GM03348 (cell line): ENCODE results near the gene WFS1.
A peak's percentile ranks its signal among the peaks of the same experiment; 100 is the strongest.

Experiments
- DNase-seq: peaks from one replicate; pipeline ENCODE4 v3.0.0; 2012; ENCODE audit warnings: low spot score

The WFS1 gene

GRCh38 chr4:6269616-6270511, at the start of gene WFS1:
TSS of gene WFS1 (plus strand) at chr4:6269850. CDS start at chr4:6277456, 7,606 bp downstream.
- peak; percentile 100 for DNase-seq

GRCh38 chr4:6221301-6221850, 48.3 kb upstream of the WFS1 start:
- DNase-seq: no peak

GRCh38 chr4:6221851-6222760, 47.5 kb upstream of the WFS1 start:
- peak; percentile 62 for DNase-seq

- no peak for DNase-seq
Measured at GRCh38 chr4:6222761-6223292, 46.8 kb upstream of the WFS1 start.

GRCh38 chr4:6224735-6225134, 44.9 kb upstream of the WFS1 start:
- no peak for DNase-seq

- DNase-seq: peak; percentile 46
Measured at GRCh38 chr4:6225469-6225868, 44.2 kb upstream of the WFS1 start.

- no peak for DNase-seq
Measured at GRCh38 chr4:6226506-6226905, 43.1 kb upstream of the WFS1 start.

- DNase-seq: no peak
Measured at GRCh38 chr4:6227412-6228157, 42.1 kb upstream of the WFS1 start.

GRCh38 chr4:6228158-6229067, 41.2 kb upstream of the WFS1 start:
- no peak for DNase-seq

- DNase-seq: no peak
Measured at GRCh38 chr4:6229095-6229494, 40.6 kb upstream of the WFS1 start.

GRCh38 chr4:6229671-6230501, 39.8 kb upstream of the WFS1 start:
- DNase-seq: no peak

- DNase-seq: no peak
Measured at GRCh38 chr4:6230502-6230785, 39.2 kb upstream of the WFS1 start.

- no peak for DNase-seq
Measured at GRCh38 chr4:6230827-6231662, 38.6 kb upstream of the WFS1 start.

- DNase-seq: no peak
Measured at GRCh38 chr4:6231663-6232165, 37.9 kb upstream of the WFS1 start.

- DNase-seq: no peak
Measured at GRCh38 chr4:6232836-6233785, 36.5 kb upstream of the WFS1 start.

GRCh38 chr4:6233929-6234328, 35.7 kb upstream of the WFS1 start:
- no peak for DNase-seq

- DNase-seq: no peak
Measured at GRCh38 chr4:6235012-6235411, 34.6 kb upstream of the WFS1 start.
